HEK293T (cell line): ENCODE data around the gene LRRC28.

Source experiments
- ELF4 ChIP-seq: fragments of 450-650 bp; IDR thresholded peaks from 2 replicates; pipeline ENCODE4 v1.6.1; 2017; ENCODE audit warnings: antibody characterized with exemption
- FOXM1 ChIP-seq: fragments of 450-650 bp; IDR thresholded peaks from 2 replicates; pipeline ENCODE4 v1.6.1; 2017; ENCODE audit warnings: mild to moderate bottlenecking, borderline replicate concordance
- NFRKB ChIP-seq: fragments of 450-650 bp; IDR thresholded peaks from 2 replicates; pipeline ENCODE4 v1.6.1; 2016; ENCODE audit warnings: mild to moderate bottlenecking, moderate library complexity
- SP1 ChIP-seq: fragments of 450-650 bp; IDR thresholded peaks from 2 replicates; pipeline ENCODE4 v1.6.1; 2017

GRCh38 chr15:99328106-99329072 lies 77.1 kb downstream of the LRRC28 start:
- no peak for TF ChIP-seq FOXM1
- no peak for TF ChIP-seq NFRKB
- no peak for TF ChIP-seq SP1
- no peak for TF ChIP-seq ELF4
